Body of pancreas (tissue), 4 donors: ENCODE results near the gene TNFRSF1A. TPM values are rescaled to one million over a fixed set of nuclear protein-coding genes. Genes with fewer than 3 reads are reported as not detected.
"Not testable (repeated sequence)": the region's sequence is repeated elsewhere in the genome, so short reads cannot be mapped to it uniquely, and the experiment has no call there.

Experiments used
- ATAC-seq: fragments of 150-250 bp; one replicate; pipeline ENCODE4 v1.9.1; 2016
- DNase-seq, 4 donors: peaks; one replicate each; pipeline ENCODE4 v3.0.0-alpha.2; 2019
- H3K27ac ChIP-seq, 4 donors: fragments of 200-600 bp; sonication (generic); 1 replicate in 3 of 4; 2 replicates in 1 of 4; pipeline versions ENCODE4 v1.5.1 to v1.6.1; 2016 to 2019; ENCODE audit warnings: mild to moderate bottlenecking in 1 of 4, mixed read lengths in 1 of 4, moderate library complexity in 1 of 4
- H3K27me3 ChIP-seq, 2 donors: fragments of 200-600 bp; sonication (generic); one replicate each; pipeline ENCODE4 v1.6.0; 2016; ENCODE audit warnings: mild to moderate bottlenecking in 1 of 2
- H3K36me3 ChIP-seq, 2 donors: fragments of 200-600 bp; sonication (generic); replicated peaks in 1 of 2; 2 replicates each; pipeline ENCODE4 v1.5.1; 2016; ENCODE audit warnings: low read depth in 2 of 2; ENCODE audit not compliant: insufficient read depth in 1 of 2
- H3K4me1 ChIP-seq: fragments of 200-600 bp; sonication (generic); one replicate; pipeline ENCODE4 v1.6.0; 2016
- H3K4me3 ChIP-seq, 2 donors: fragments of 200-600 bp; sonication (generic); 1 replicate in 1 of 2; 2 replicates in 1 of 2; pipeline ENCODE4 v1.5.1; 2016 to 2019
- H3K9me3 ChIP-seq, 3 donors: fragments of 200-600 bp; sonication (generic); 1 replicate in 2 of 3; 2 replicates in 1 of 3; pipeline ENCODE4 v1.5.1; 2016
- CTCF ChIP-seq, 7 experiments: fragments of 450-650 bp in 4 of 7; fragments of 200-600 bp in 3 of 7; sonication (generic) in 3 of 7; IDR thresholded peaks; one replicate each; pipeline ENCODE4 v1.5.1; 2016 to 2019; ENCODE audit warnings: antibody characterized with exemption in 7 of 7
- POLR2A ChIP-seq, 3 donors: fragments of 450-650 bp; IDR thresholded peaks; one replicate each; pipeline ENCODE4 v1.6.1; 2016; ENCODE audit warnings: antibody characterized with exemption in 3 of 3, mild to moderate bottlenecking in 2 of 3
- WGBS, 2 donors: methylation state at CpG; one replicate each; pipeline ENCODE4 v1.1.5; 2017; 5-methylcytosine and 5-hydroxymethylcytosine counted together
- intact Hi-C: fragments of 100-400 bp; cut with DNase I; formaldehyde crosslinking; loops from one replicate; pipeline ENCODE4 v1.15.1; 2023
- total RNA-seq, 2 donors: library from RNA; depleted of rRNA; stranded (reverse); fragments of >200 nt; gene quantifications; one replicate each; pipeline ENCODE4 v1.1.0, GENCODE V29; 2016

The TNFRSF1A gene
- total RNA-seq, 2 donors from 2014 or later, result 54.5 to 92.0 TPM

- DNase-seq (no peak), ATAC-seq (no peak)
- no peaks in the 10 kb centered on the region for H3K27me3 ChIP-seq
- peaks cover 42% of the 10 kb centered on the region for H3K4me1 ChIP-seq
- no peak for TF ChIP-seq POLR2A (IDR thresholded peaks at IDR 0.05)
- WGBS, 2 donors, result 84 to 90% methylated on average over 8 of the region's 8 CpGs
- H3K9me3 ChIP-seq, result no peaks in the 10 kb centered on the region
- intact Hi-C loops, result no loop called here
- H3K4me3 ChIP-seq, result no peak overlapping the region
- H3K36me3 ChIP-seq, result no peaks in the 10 kb centered on the region
- H3K27ac ChIP-seq, result peak overlapping the region in 3 of 4 donors; percentile 38 to 62 (median 45)
Observed at GRCh38 chr12:6346942-6347341, 5.1 kb upstream of the TNFRSF1A start.

GRCh38 chr12:6346235-6346832 is 4.5 kb upstream of the TNFRSF1A start:
- ATAC-seq, result no peak
- Histone ChIP-seq H3K4me3 (no peak overlapping the region), H3K36me3 (no peaks in the 10 kb centered on the region), H3K4me1 (peaks cover 42% of the 10 kb centered on the region), H3K27me3 (no peaks in the 10 kb centered on the region), H3K9me3 (no peaks in the 10 kb centered on the region), H3K27ac (peak overlapping the region in 2 of 4 donors; percentile 45 to 53)
- 75 to 80% methylated on average over 5 of the region's 5 CpGs for WGBS, 2 donors
- DNase-seq, result no peak
- TF ChIP-seq CTCF (IDR thresholded peaks at IDR 0.05), result no peak
- no peak for TF ChIP-seq POLR2A (IDR thresholded peaks at IDR 0.05)
- intact Hi-C loops, result no loop called here

GRCh38 chr12:6345319-6346091 is 3.6 kb upstream of the TNFRSF1A start:
- Histone ChIP-seq H3K36me3 (no peaks in the 10 kb centered on the region), H3K4me3 (no peak overlapping the region), H3K27me3 (no peaks in the 10 kb centered on the region), H3K4me1 (peaks cover 42% of the 10 kb centered on the region), H3K9me3 (no peaks in the 10 kb centered on the region), H3K27ac (peak overlapping the region in 3 of 4 donors; percentile 22 to 53 (median 28))
- no peak for ATAC-seq
- intact Hi-C loops, result no loop called here
- WGBS, 2 donors, result 61 to 62% methylated on average over 10 of the region's 10 CpGs
- peak in 2 of 4 donors; percentile 68 to 69 for DNase-seq
- TF ChIP-seq POLR2A (IDR thresholded peaks at IDR 0.05) (no peak), CTCF (IDR thresholded peaks at IDR 0.05) (no peak)

- H3K27ac ChIP-seq, intact Hi-C loops, H3K4me3 ChIP-seq, DNase-seq, H3K27me3 ChIP-seq, H3K9me3 ChIP-seq, H3K36me3 ChIP-seq, ATAC-seq: not testable (repeated sequence)
- 89 to 91% methylated on average over 11 of the region's 11 CpGs for WGBS, 2 donors
- H3K4me1 ChIP-seq, result peaks cover 54% of the 10 kb centered on the region
Observed at GRCh38 chr12:6344101-6344660, 2.3 kb upstream of the TNFRSF1A start.

GRCh38 chr12:6343518-6343917 is 1.6 kb upstream of the TNFRSF1A start:
- Histone ChIP-seq H3K9me3 (no peaks in the 10 kb centered on the region), H3K27me3 (no peaks in the 10 kb centered on the region), H3K27ac (peak overlapping the region in 2 of 4 donors; percentile 97 to 98), H3K4me1 (peaks cover 61% of the 10 kb centered on the region), H3K36me3 (no peaks in the 10 kb centered on the region), H3K4me3 (no peak overlapping the region)
- intact Hi-C loops, result no loop called here
- WGBS, 2 donors, result 49 to 76% methylated on average over 5 of the region's 5 CpGs
- ATAC-seq (no peak), DNase-seq (no peak)
- TF ChIP-seq POLR2A (IDR thresholded peaks at IDR 0.05), result no peak
- TF ChIP-seq CTCF (IDR thresholded peaks at IDR 0.05), result no peak
